HG02588 (cell line): ENCODE results near the gene DENND2C.
"Not testable (repeated sequence)": the region's sequence is repeated elsewhere in the genome, so short reads cannot be mapped to it uniquely, and the experiment has no call there.

Experiments
- ATAC-seq: cut with Tn5 transposase; IDR thresholded peaks from one replicate; pipeline ENCODE4 v1.9.1; 2021; ENCODE audit warnings: mild to moderate bottlenecking, moderate library complexity; ENCODE audit not compliant: unreplicated experiment

DENND2C gene

GRCh38 chr1:114607223-114607622 is 62.6 kb downstream of the DENND2C start:
- no peak for ATAC-seq

GRCh38 chr1:114597949-114598348 is 71.9 kb downstream of the DENND2C start:
- ATAC-seq: no peak

- no peak for ATAC-seq
Measured at GRCh38 chr1:114595602-114596001, 74.2 kb downstream of the DENND2C start.

- no peak for ATAC-seq
Measured at GRCh38 chr1:114594046-114594445, 75.8 kb downstream of the DENND2C start.

- no peak for ATAC-seq
Measured at GRCh38 chr1:114589122-114589521, 80.7 kb downstream of the DENND2C start.

- ATAC-seq: no peak
Measured at GRCh38 chr1:114588196-114588689, 81.6 kb downstream of the DENND2C start.

- no peak for ATAC-seq
Measured at GRCh38 chr1:114587203-114587991, 82.5 kb downstream of the DENND2C start.

- ATAC-seq: no peak
Measured at GRCh38 chr1:114586513-114587047, 83.3 kb downstream of the DENND2C start.

- no peak for ATAC-seq
Measured at GRCh38 chr1:114585231-114585630, 84.6 kb downstream of the DENND2C start.

- ATAC-seq: peak; percentile 99
Measured at GRCh38 chr1:114581335-114582287, 88.2 kb downstream of the DENND2C start, which contains the start of gene BCAS2. Gene BCAS2, minus strand, starts transcription at chr1:114581615. Its CDS starts 24 bp downstream, at chr1:114581591.

GRCh38 chr1:114574365-114574764 is 95.5 kb downstream of the DENND2C start:
- no peak for ATAC-seq

GRCh38 chr1:114564141-114564540 is 105.7 kb downstream of the DENND2C start:
- ATAC-seq: no peak

- ATAC-seq: not testable (repeated sequence)
Measured at GRCh38 chr1:114562978-114563510, 106.8 kb downstream of the DENND2C start.

- no peak for ATAC-seq
Measured at GRCh38 chr1:114561333-114561732, 108.5 kb downstream of the DENND2C start.

GRCh38 chr1:114559356-114559755 is 110.5 kb downstream of the DENND2C start:
- ATAC-seq: peak; percentile 63

- no peak for ATAC-seq
Measured at GRCh38 chr1:114558544-114558943, 111.3 kb downstream of the DENND2C start.

GRCh38 chr1:114554577-114554976 is 115.3 kb downstream of the DENND2C start:
- ATAC-seq: no peak

GRCh38 chr1:114552106-114552639 is 117.7 kb downstream of the DENND2C start:
- no peak for ATAC-seq

- ATAC-seq: no peak
Measured at GRCh38 chr1:114551400-114551799, 118.4 kb downstream of the DENND2C start.

- no peak for ATAC-seq
Measured at GRCh38 chr1:114550336-114550735, 119.5 kb downstream of the DENND2C start.

GRCh38 chr1:114549137-114549536 is 120.7 kb downstream of the DENND2C start:
- ATAC-seq: no peak
